Psoas muscle (tissue), 8 donors: Measurements from ENCODE around the gene ENTHD1. TPM values are rescaled to one million over a fixed set of nuclear protein-coding genes. Genes with fewer than 3 reads are reported as not detected.

Source experiments
- ATAC-seq, 4 donors: fragments of 200-7000 bp; cut with Tn5 transposase; one replicate each; pipeline ENCODE4 v1.9.1; 2020; ENCODE audit warnings: moderate library complexity in 3 of 4, mild to moderate bottlenecking in 2 of 4
- DNase-seq, 2 donors: peaks; one replicate each; pipeline ENCODE4 v3.0.0-alpha.2; 2020
- H3K27ac ChIP-seq: fragments of 200-600 bp; one replicate; pipeline ENCODE4 v1.8.0; 2022
- H3K27me3 ChIP-seq, 3 donors: fragments of 200-600 bp in 1 of 3; one replicate each; pipeline versions ENCODE4 v1.6.1 to v1.8.0; 2013 to 2022; ENCODE audit warnings: low read length in 2 of 3, mild to moderate bottlenecking in 2 of 3, moderate library complexity in 1 of 3; ENCODE audit not compliant: insufficient read depth in 3 of 3
- H3K36me3 ChIP-seq, 2 donors: fragments of 200-600 bp in 1 of 2; one replicate each; pipeline versions ENCODE4 v1.6.1 to v1.8.0; 2013 to 2022; ENCODE audit warnings: low read depth in 1 of 2, mild to moderate bottlenecking in 1 of 2, moderate library complexity in 1 of 2; ENCODE audit not compliant: insufficient read depth in 1 of 2
- H3K4me1 ChIP-seq: fragments of 200-600 bp; one replicate; pipeline ENCODE4 v1.8.0; 2022
- H3K4me3 ChIP-seq: fragments of 200-600 bp; one replicate; pipeline ENCODE4 v1.8.0; 2022; ENCODE audit warnings: mild to moderate bottlenecking
- H3K9me3 ChIP-seq: fragments of 200-600 bp; one replicate; pipeline ENCODE4 v1.8.0; 2022
- WGBS, 3 donors: extraction: QIAGEN DNeasy Blood & Tissue Kit; methylation state at CpG; one replicate each; pipeline versions ENCODE4 v1.1.6 to v1.1.7; 2013; 5-methylcytosine and 5-hydroxymethylcytosine counted together
- intact Hi-C, 2 donors: fragments of 100-400 bp; cut with DNase I; formaldehyde crosslinking; loops; one replicate each; pipeline versions ENCODE4 v1.11.0 to v1.14.2; 2022
- polyA plus RNA-seq, 3 donors: library from polyadenylated mRNA; stranded (reverse); fragments of 200-250 nt; gene quantifications; one replicate each; pipeline ENCODE4 v1.2.3, GENCODE V29; 2013
- total RNA-seq, 4 donors: library from RNA; stranded (reverse); fragmentation: NEBNext Ultra II Directional in 2 of 4; extraction: Animal tissue kit (Norgen Biotek cat#: 25700) in 2 of 4; gene quantifications; one replicate each; pipeline versions ENCODE4 v1.2.1 to v1.2.4, GENCODE V29; 2021 to 2023
- TF ChIP-seq, protein P1 (sequence below): fragments of 200-600 bp; IDR thresholded peaks from one replicate; pipeline ENCODE4 v1.8.0; 2022; ENCODE audit warnings: antibody characterized with exemption
- donor health status: healthy with polysubstance abuse.
- donor health status: DM: no; HTN: no; CAD: no; lungs with moderate emphysema.
- donor health status: Bipolar disorder and iron deficiency.
- donor health status: healthy.
- donor health status: DM: yes; HTN: yes; CAD: no.
- donor health status: DM: no; HTN: no; CAD: no.
- donor health status: DM: no; HTN: no; CAD: no.
- donor health status: DM: yes; HTN: yes; CAD: no.

ENTHD1 gene
- total and polyA plus RNA-seq, 7 donors: not detected

DNA sequence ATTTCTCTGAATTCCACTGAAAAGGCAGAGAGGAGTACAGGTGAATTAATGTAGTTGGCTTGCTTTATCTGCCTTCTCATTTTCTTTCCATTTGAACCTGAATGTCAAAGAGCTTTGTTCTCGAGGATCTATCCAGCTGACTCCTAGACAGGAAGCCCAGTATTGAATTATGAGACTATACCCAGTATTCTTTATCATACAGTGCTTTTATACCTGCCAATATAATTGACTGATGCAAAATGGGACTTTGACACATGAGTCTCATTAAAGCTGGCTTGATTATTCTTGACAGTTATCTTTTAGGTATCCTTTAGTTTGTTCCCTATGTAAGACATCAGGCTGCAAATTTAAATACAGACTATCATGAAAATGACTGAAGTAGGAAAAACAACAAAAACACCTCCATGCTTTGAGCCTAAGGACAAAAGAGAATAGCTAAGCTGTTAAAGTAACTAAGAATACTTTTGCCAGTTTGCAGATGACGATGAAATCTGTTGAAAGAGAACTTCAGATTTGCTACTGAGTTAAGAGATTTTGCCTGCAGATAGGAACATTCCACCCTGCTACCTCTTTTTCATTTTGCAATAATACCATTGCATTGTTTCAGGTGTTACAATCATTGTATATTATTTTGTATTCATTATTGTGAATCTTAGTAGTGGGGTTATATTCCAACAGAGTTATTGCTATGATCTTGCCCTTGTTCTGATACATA is 117.1 kb downstream of the ENTHD1 start:
- DNase-seq (no peak), ATAC-seq (no peak)
- H3K36me3 ChIP-seq: no peaks in the 10 kb centered on the region
- no peak overlapping the region for H3K4me3 ChIP-seq
- H3K27me3 ChIP-seq: peaks cover 0 to 11% (median 0%) of the 10 kb centered on the region in 3 donors
- 30 to 50% (median 46%) methylated on average over 2 of the region's 2 CpGs for WGBS, 3 donors
- TF ChIP-seq, protein P1, sequence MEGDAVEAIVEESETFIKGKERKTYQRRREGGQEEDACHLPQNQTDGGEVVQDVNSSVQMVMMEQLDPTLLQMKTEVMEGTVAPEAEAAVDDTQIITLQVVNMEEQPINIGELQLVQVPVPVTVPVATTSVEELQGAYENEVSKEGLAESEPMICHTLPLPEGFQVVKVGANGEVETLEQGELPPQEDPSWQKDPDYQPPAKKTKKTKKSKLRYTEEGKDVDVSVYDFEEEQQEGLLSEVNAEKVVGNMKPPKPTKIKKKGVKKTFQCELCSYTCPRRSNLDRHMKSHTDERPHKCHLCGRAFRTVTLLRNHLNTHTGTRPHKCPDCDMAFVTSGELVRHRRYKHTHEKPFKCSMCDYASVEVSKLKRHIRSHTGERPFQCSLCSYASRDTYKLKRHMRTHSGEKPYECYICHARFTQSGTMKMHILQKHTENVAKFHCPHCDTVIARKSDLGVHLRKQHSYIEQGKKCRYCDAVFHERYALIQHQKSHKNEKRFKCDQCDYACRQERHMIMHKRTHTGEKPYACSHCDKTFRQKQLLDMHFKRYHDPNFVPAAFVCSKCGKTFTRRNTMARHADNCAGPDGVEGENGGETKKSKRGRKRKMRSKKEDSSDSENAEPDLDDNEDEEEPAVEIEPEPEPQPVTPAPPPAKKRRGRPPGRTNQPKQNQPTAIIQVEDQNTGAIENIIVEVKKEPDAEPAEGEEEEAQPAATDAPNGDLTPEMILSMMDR: no peak
- H3K27ac ChIP-seq: no peak overlapping the region
- H3K4me1 ChIP-seq: no peaks in the 10 kb centered on the region
- intact Hi-C loops: no loop called here
- no peaks in the 10 kb centered on the region for H3K9me3 ChIP-seq

DNA sequence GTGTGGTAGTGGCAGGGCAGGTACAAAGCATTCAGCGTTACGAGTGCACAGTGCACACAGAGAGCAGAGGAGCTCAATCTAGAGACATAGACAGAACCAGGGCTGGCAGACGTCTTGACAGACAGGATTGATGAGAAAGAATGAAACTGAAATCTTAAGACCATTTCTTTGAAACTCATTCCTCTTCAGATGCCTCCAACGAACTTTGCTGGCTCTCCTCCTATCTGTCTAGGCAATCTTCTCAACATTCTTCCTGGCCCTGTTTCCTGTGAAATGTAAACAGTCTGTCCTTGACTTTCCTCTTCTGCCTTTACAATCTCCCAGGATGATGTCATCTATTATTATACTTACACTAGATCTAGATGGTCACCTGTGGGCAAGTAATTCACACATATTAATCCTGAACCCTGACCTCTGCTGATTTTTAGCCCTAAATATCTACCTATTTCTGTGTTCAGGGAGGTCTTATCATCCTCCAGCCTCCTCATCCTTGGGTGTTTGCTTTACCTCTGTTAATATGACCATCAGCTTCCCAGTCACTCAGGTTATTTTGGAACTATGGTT is 119.5 kb downstream of the ENTHD1 start:
- H3K36me3 ChIP-seq: no peaks in the 10 kb centered on the region
- ATAC-seq (no peak), DNase-seq (no peak)
- H3K9me3 ChIP-seq: no peaks in the 10 kb centered on the region
- H3K4me1 ChIP-seq: no peaks in the 10 kb centered on the region
- intact Hi-C loops: no loop called here
- no peak overlapping the region for H3K4me3 ChIP-seq
- H3K27me3 ChIP-seq: peaks cover 0 to 14% (median 5%) of the 10 kb centered on the region in 3 donors
- 47 to 60% (median 49%) methylated on average over 4 of the region's 4 CpGs for WGBS, 3 donors
- no peak overlapping the region for H3K27ac ChIP-seq
- TF ChIP-seq, protein P1: no peak

DNA sequence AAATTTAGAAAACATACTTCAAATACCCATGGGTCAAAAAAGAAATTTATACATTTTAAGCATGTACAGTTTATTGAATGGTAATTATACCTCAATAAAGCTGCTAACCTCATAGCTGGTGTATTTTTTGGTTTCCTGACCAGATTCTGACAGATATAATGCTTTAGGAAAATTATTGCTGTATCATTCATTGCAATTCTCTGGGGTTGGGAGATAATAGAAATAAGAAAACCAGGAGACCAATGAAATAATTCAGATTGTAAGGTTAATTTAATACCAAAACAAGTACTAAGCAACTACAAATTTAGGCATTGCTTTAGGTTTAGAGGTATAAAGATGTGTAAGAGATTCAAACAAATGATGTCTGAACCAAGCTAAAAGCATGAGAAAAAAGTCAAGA is 120.1 kb downstream of the ENTHD1 start:
- ATAC-seq: no peak
- Histone ChIP-seq H3K4me1 (no peaks in the 10 kb centered on the region), H3K36me3 (no peaks in the 10 kb centered on the region), H3K4me3 (no peak overlapping the region), H3K27ac (no peak overlapping the region), H3K9me3 (no peaks in the 10 kb centered on the region), H3K27me3 (peaks cover 0 to 14% (median 5%) of the 10 kb centered on the region in 3 donors)
- intact Hi-C loops: no loop called here
- TF ChIP-seq, protein P1: no peak
- no peak for DNase-seq

DNA sequence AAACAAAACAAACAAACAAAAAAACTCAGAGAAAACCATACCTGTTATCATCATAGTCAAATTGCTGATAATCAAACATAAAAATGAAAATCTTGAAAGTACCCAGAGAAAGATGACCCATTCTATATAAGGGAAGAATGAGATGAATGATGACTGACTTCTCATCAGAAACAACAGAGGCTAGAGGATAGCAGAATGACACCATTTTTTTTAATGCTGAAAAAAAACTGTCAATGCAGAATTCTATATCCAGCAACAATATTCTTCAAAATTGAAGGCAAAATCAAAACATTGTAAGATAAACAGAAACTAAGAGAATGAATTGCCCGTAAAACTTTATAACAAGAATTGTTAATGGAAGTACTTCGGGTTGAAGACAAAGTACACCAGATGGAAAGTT is 122.1 kb downstream of the ENTHD1 start:
- no peak overlapping the region for H3K27ac ChIP-seq
- H3K4me3 ChIP-seq: no peak overlapping the region
- intact Hi-C loops: no loop called here
- TF ChIP-seq, protein P1: no peak
- DNase-seq (no peak), ATAC-seq (no peak)
- no peaks in the 10 kb centered on the region for H3K36me3 ChIP-seq
- no peaks in the 10 kb centered on the region for H3K4me1 ChIP-seq
- 96 to 98% (median 98%) methylated on average over 2 of the region's 2 CpGs for whole genome bisulfite sequencing, 3 donors
- no peaks in the 10 kb centered on the region for H3K9me3 ChIP-seq
- H3K27me3 ChIP-seq: peaks cover 0 to 16% (median 5%) of the 10 kb centered on the region in 3 donors
